Fibroblast of mammary gland (primary cell): ENCODE data around the gene CPM.

Source experiments
- DNase-seq: peaks from one replicate; pipeline ENCODE4 v3.0.0-alpha.2; 2010; ENCODE audit warnings: low read depth
- H3K4me3 ChIP-seq: 2 replicates; pipeline ENCODE4 v1.5.1; 2011; ENCODE audit warnings: low read depth, mild to moderate bottlenecking, low read length, moderate library complexity; ENCODE audit not compliant: control insufficient read depth
- CTCF ChIP-seq: conservative IDR thresholded peaks from 2 replicates; pipeline ENCODE4 v1.5.1; 2011; ENCODE audit warnings: low read depth, low read length, inconsistent platforms; ENCODE audit not compliant: control insufficient read depth, insufficient read depth

Gene CPM

DNA sequence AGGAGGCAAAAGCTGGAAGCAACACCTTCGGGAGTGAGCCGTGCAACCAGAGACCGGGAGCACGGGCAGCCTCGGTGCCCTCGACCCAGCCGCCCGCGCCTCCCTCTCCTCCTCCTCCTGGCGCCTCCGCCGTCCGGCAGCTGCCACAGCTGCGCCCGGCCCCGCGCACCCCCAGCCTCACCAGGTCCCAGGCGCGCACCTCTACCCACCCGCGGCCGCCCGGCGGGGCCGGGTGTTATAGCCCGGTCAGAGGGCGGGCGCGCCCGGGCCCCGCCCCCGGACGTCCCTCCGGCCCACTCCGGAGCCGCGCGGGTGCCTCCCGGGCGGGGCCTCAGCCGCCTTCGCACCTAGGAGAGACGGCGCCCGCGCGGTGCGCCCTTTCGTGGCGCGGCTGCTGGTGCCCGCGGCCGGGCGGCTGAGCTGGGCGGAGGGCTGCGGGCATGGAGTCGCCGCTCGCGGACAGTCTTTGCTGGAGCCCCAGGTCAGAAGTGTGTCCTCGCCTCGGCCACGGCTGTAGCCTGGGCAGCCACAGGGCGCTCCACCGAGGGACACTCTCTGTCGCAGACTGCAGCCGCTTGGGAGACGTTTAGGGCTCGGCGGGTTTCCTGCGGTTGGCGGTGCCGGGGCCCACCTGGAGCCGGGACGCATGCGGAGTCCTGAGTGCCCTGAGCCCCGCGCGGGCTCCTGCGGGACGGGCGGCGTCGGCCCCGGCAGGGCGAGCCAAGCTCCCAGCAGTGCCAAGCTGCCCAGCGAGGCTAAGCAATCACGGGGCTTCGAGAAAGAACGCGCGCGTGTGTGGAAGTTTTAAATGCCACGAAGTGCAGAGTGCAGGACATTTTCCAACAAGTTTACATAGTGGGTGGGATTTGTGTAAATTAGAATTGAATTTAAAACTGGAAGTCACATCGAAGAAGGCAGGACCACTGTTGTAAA lies at the start of gene CPM:
Gene CPM (minus strand): TSS at position 211 of the 933 bp plus-strand sequence. CDS start 334 bp downstream, outside the sequence.
- H3K4me3 ChIP-seq: peak within 1 kb of the TSS; percentile 69
- peak; percentile 54 for DNase-seq
- TF ChIP-seq CTCF: no peak

DNA sequence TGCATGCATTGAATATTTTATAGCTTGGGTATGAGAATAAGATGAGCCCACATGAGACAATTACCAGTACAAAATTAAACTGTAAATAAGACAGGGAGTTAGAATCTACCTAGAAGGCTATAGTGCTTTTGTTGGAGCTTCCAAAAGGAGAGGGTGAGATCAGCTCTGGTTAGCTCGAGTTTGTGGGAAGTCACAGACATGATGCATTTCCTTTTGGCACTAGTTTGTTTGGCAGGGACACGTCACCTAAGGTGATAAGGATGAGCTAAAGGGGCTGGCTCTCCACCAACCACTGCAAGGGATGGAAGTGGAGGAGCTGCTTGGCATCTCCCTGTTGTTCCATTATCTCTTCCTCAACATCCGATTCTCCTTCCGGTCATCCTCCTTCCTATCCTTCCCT lies 48.5 kb upstream of the CPM start:
- no peak for TF ChIP-seq CTCF
- no peak overlapping the region for H3K4me3 ChIP-seq
- peak; percentile 83 for DNase-seq

- no peak for DNase-seq
- TF ChIP-seq CTCF: no peak
- no peak overlapping the region for H3K4me3 ChIP-seq
Measured at GRCh38 chr12:68980476-68981212, 47.7 kb upstream of the CPM start.

GRCh38 chr12:68978678-68979077 lies 45.7 kb upstream of the CPM start:
- no peak for TF ChIP-seq CTCF
- no peak overlapping the region for H3K4me3 ChIP-seq
- DNase-seq: no peak

- no peak for TF ChIP-seq CTCF
- no peak for DNase-seq
- H3K4me3 ChIP-seq: no peak overlapping the region
Measured at GRCh38 chr12:68977909-68978610, 45.1 kb upstream of the CPM start.

GRCh38 chr12:68977335-68977734 lies 44.4 kb upstream of the CPM start:
- no peak for TF ChIP-seq CTCF
- no peak overlapping the region for H3K4me3 ChIP-seq
- DNase-seq: no peak
